Activated naive CD4-positive, alpha-beta T cell (primary cell): ENCODE measurements around the gene DPEP3.

ENCODE experiments used
- DNase-seq, 4 experiments: peaks; one replicate each; lab custom pipeline; 2025; lab: John Stamatoyannopoulos, UW

The DPEP3 gene

GRCh38 chr16:67931712-67932461 lies 48.4 kb downstream of the DPEP3 start, which contains the start of gene CTRL:
TSS of gene CTRL (minus strand) at chr16:67931862. CDS start at chr16:67931852, 10 bp downstream.
- DNase-seq = no peak

- DNase-seq = no peak
These were observed 49.6 kb downstream of the DPEP3 start for GRCh38 chr16:67930678-67931211.

- DNase-seq = no peak
These were observed 50.1 kb downstream of the DPEP3 start for GRCh38 chr16:67930191-67930590.

- peak; percentile 35 to 67 (median 60) for DNase-seq
These were observed 51.5 kb downstream of the DPEP3 start for GRCh38 chr16:67928561-67929364.

GRCh38 chr16:67928147-67928546 lies 52.2 kb downstream of the DPEP3 start:
- DNase-seq = no peak

- no peak for DNase-seq
These were observed 53.0 kb downstream of the DPEP3 start for GRCh38 chr16:67927131-67927941.

- no peak for DNase-seq
These were observed 54.0 kb downstream of the DPEP3 start for GRCh38 chr16:67926181-67926750.
